K562 (cell line): ENCODE data around the gene KNCN. TPM values are rescaled to one million over a fixed set of nuclear protein-coding genes. Genes with fewer than 3 reads are reported as not detected.

Experiments
- ARNT ChIP-seq, 2 experiments: fragments of 450-650 bp; IDR thresholded peaks; 2 replicates each; pipeline ENCODE4 v1.6.1; 2016; ENCODE audit warnings: mild to moderate bottlenecking in 1 of 2
- BHLHE40 ChIP-seq: IDR thresholded peaks from 2 replicates; pipeline ENCODE4 v1.6.1; 2011; ENCODE audit warnings: low read length, improper control_type of control experiment
- NFE2 ChIP-seq: IDR thresholded peaks from 2 replicates; pipeline ENCODE4 v1.6.1; 2014; ENCODE audit warnings: antibody characterized with exemption, low read depth
- NR2C1 ChIP-seq, 2 experiments: fragments of 450-650 bp; IDR thresholded peaks; 2 replicates each; pipeline ENCODE4 v1.6.1; 2017; ENCODE audit warnings: mild to moderate bottlenecking in 2 of 2, antibody characterized with exemption in 1 of 2, inconsistent platforms in 1 of 2, missing compliant biosample characterization in 1 of 2, missing genetic modification characterization in 1 of 2
- POU5F1 ChIP-seq: fragments of 150-350 bp; IDR thresholded peaks from 2 replicates; pipeline ENCODE4 v1.6.1; 2014; ENCODE audit warnings: borderline replicate concordance, low read length, low read depth, mild to moderate bottlenecking; ENCODE audit not compliant: partially characterized antibody
- RAD21 ChIP-seq, 2 experiments: fragments of 250-450 bp in 1 of 2; fragments of 450-650 bp in 1 of 2; sonication (Bioruptor Pico) in 1 of 2; formaldehyde crosslinking in 1 of 2; IDR thresholded peaks in 1 of 2; conservative IDR thresholded peaks in 1 of 2; 2 replicates each; pipeline versions ENCODE4 v1.4.0 to v1.8.0; 2020 to 2022; ENCODE audit warnings: mild to moderate bottlenecking in 2 of 2, moderate library complexity in 1 of 2
- RBM15 ChIP-seq: fragments of 200-400 bp; formaldehyde crosslinking; IDR thresholded peaks from 2 replicates; pipeline ENCODE4 v1.6.1; 2018; ENCODE audit warnings: mild to moderate bottlenecking, low read length, moderate library complexity; ENCODE audit not compliant: insufficient read depth
- RUNX1 ChIP-seq: sonication (generic); IDR thresholded peaks from 2 replicates; pipeline ENCODE4 v1.6.1; 2016; ENCODE audit warnings: antibody characterized with exemption, low read depth
- SMARCE1 ChIP-seq: fragments of 450-650 bp; IDR thresholded peaks from 2 replicates; pipeline ENCODE4 v1.7.1; 2016; ENCODE audit warnings: mild to moderate bottlenecking
- TCF3 ChIP-seq: sonication (generic); formaldehyde crosslinking; IDR thresholded peaks from 2 replicates; pipeline ENCODE4 v1.4.0; 2020; ENCODE audit warnings: mild to moderate bottlenecking, missing genetic modification reagents
- ZEB2 ChIP-seq: fragments of 450-650 bp; IDR thresholded peaks from 2 replicates; pipeline ENCODE4 v1.6.1; 2016
- ZNF12 ChIP-seq: sonication (generic); formaldehyde crosslinking; IDR thresholded peaks from 2 replicates; pipeline ENCODE4 v1.4.0; 2020; ENCODE audit warnings: mild to moderate bottlenecking, missing genetic modification reagents
- ZNF165 ChIP-seq: fragments of 250-450 bp; sonication (Bioruptor Pico); IDR thresholded peaks from 2 replicates; pipeline ENCODE4 v1.4.0; 2020; ENCODE audit warnings: borderline replicate concordance
- ZNF175 ChIP-seq: fragments of 200-800 bp; sonication (Bioruptor generic); IDR thresholded peaks from 2 replicates; pipeline ENCODE4 v1.6.1; 2016; ENCODE audit warnings: low read depth, mild to moderate bottlenecking, missing genetic modification characterization, missing compliant biosample characterization
- ZNF197 ChIP-seq: fragments of 200-800 bp; sonication (Bioruptor generic); IDR thresholded peaks from 2 replicates; pipeline ENCODE4 v1.6.1; 2016; ENCODE audit warnings: low read depth, missing genetic modification characterization, missing compliant biosample characterization
- ZNF324 ChIP-seq: fragments of 250-450 bp; sonication (Bioruptor Pico); IDR thresholded peaks from 2 replicates; pipeline ENCODE4 v1.4.0; 2020; ENCODE audit warnings: mild to moderate bottlenecking
- polyA plus RNA-seq, 8 experiments: library from polyadenylated mRNA; depleted of rRNA in 4 of 8; stranded (reverse) in 5 of 8; unstranded in 3 of 8; fragments of >200 nt; fragmentation: Nextera tagmentation in 2 of 8; fragmentation: Illumina TruSeq in 1 of 8; extraction: Ambion mirVana in 2 of 8; extraction: Trizol in 1 of 8; gene quantifications; 2 replicates each; pipeline versions ENCODE4 v1.2.1 to v1.2.3, GENCODE V29; 2011 to 2014; ENCODE audit warnings: inconsistent platforms in 1 of 8, missing spikeins in 1 of 8
- total RNA-seq, 7 experiments: library from RNA; depleted of rRNA in 6 of 7; stranded (reverse); fragments of >200 nt in 6 of 7; fragmentation: Illumina TruSeq in 2 of 7; extraction: Trizol in 2 of 7; gene quantifications; 2 replicates each; pipeline versions ENCODE4 v1.2.1 to v1.2.3, GENCODE V29; 2011 to 2021; ENCODE audit warnings: low replicate concordance in 1 of 7
- TF ChIP-seq, protein P1 (sequence below), 2 experiments: fragments of 150-350 bp in 1 of 2; IDR thresholded peaks; 2 replicates each; pipeline ENCODE4 v1.6.1; 2012 to 2016; ENCODE audit warnings: low read depth in 2 of 2, low read length in 2 of 2, mild to moderate bottlenecking in 1 of 2, moderate library complexity in 1 of 2
- TF ChIP-seq, protein P2 (sequence below): sonication (generic); formaldehyde crosslinking; IDR thresholded peaks from 2 replicates; pipeline ENCODE4 v1.9.0; 2022; ENCODE audit warnings: mild to moderate bottlenecking, missing genetic modification reagents
- TF ChIP-seq, protein P3 (sequence below), 3 experiments: fragments of 200-800 bp in 1 of 3; fragments of 250-450 bp in 1 of 3; fragments of 450-650 bp in 1 of 3; sonication (Bioruptor Pico) in 1 of 3; sonication (Bioruptor generic) in 1 of 3; formaldehyde crosslinking in 1 of 3; IDR thresholded peaks; 2 replicates each; pipeline versions ENCODE4 v1.6.1 to v1.8.0; 2016 to 2022; ENCODE audit warnings: mild to moderate bottlenecking in 2 of 3, missing genetic modification characterization in 2 of 3, missing compliant biosample characterization in 1 of 3, moderate library complexity in 1 of 3

Gene KNCN
- total and polyA plus RNA-seq, 9 of the 15 experiments (the other 6 are each of a cell fraction or from before 2014, with no cell fraction given): not detected

DNA sequence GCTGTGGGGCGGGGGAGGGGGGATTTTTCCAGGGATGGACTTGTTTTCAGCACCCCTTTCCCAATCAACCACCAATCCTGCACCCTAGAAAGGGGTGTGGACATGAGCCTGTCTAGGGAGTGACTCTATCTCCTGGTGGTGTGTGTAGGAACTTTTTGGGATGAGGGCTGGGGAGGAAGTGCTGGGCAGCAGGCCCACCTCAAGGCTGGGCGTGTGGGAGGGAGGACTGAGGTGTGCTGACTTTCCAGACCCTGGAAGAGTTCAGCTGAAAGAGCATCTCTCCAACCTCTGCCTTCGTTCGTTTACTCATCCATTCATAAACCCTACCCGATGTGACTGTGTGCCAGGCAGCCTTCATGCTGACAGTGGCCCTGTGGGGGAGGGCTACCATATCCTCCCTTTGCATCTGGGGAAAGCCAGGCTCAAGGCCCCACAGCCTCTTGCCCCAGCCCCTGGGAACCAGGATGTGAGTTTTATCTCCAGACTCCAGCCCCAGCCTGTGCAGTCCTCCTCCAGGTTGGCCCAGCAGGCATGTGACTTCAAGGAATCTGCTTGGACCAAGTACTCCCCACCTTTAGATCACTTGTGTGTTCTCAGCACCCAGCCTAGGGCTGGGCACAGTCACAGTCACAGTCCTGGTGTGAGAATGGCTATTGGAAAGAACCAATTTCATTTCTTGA lies 6.7 kb downstream of the KNCN start (continued):
- TF ChIP-seq, protein P1, sequence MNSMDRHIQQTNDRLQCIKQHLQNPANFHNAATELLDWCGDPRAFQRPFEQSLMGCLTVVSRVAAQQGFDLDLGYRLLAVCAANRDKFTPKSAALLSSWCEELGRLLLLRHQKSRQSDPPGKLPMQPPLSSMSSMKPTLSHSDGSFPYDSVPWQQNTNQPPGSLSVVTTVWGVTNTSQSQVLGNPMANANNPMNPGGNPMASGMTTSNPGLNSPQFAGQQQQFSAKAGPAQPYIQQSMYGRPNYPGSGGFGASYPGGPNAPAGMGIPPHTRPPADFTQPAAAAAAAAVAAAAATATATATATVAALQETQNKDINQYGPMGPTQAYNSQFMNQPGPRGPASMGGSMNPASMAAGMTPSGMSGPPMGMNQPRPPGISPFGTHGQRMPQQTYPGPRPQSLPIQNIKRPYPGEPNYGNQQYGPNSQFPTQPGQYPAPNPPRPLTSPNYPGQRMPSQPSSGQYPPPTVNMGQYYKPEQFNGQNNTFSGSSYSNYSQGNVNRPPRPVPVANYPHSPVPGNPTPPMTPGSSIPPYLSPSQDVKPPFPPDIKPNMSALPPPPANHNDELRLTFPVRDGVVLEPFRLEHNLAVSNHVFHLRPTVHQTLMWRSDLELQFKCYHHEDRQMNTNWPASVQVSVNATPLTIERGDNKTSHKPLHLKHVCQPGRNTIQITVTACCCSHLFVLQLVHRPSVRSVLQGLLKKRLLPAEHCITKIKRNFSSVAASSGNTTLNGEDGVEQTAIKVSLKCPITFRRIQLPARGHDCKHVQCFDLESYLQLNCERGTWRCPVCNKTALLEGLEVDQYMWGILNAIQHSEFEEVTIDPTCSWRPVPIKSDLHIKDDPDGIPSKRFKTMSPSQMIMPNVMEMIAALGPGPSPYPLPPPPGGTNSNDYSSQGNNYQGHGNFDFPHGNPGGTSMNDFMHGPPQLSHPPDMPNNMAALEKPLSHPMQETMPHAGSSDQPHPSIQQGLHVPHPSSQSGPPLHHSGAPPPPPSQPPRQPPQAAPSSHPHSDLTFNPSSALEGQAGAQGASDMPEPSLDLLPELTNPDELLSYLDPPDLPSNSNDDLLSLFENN (IDR thresholded peaks at IDR 0.05; ENCODE audit: low read depth in 2 of 2, low read length in 2 of 2): peak in 1 of 2 experiments; percentile 95; a peak in 2 of 4 replicates
- TF ChIP-seq ZNF324 (no peak), ZEB2 (peak; percentile 66; the same call in 1 of the 2 replicates), ZNF165 (CRISPR knock-in tag) (peak; percentile 69; the same call in 1 of the 2 replicates), TCF3 (peak; percentile 99), BHLHE40 (peak; percentile 97), RAD21 (CRISPR knock-in tag; conservative IDR thresholded peaks at IDR 0.05 in 1 of 2, IDR thresholded peaks at IDR 0.05 in 1 of 2) (0 out of 4 replicates have a peak, but pooled peaks of 1 of the 2 experiments have one; percentile 8), ZNF175 (CRISPR knock-in tag) (peak; percentile 90), RUNX1 (0 out of 2 replicates have a peak, but pooled peaks have one; percentile 31), SMARCE1 (peak; percentile 95), ARNT (IDR thresholded peaks at IDR 0.05) (peak; percentile 55 to 93; a peak in 2 of 4 replicates), POU5F1 (peak; percentile 4), RBM15 (no peak), ZNF12 (CRISPR knock-in tag) (no peak), NR2C1 (IDR thresholded peaks at IDR 0.05) (no peak), NR2C1 (tag; IDR thresholded peaks at IDR 0.05) (peak; percentile 36; the same call in 1 of the 2 replicates), NFE2 (peak; percentile 46; the same call in 1 of the 2 replicates), ZNF197 (CRISPR knock-in tag) (peak; percentile 88)
- TF ChIP-seq, protein P2, sequence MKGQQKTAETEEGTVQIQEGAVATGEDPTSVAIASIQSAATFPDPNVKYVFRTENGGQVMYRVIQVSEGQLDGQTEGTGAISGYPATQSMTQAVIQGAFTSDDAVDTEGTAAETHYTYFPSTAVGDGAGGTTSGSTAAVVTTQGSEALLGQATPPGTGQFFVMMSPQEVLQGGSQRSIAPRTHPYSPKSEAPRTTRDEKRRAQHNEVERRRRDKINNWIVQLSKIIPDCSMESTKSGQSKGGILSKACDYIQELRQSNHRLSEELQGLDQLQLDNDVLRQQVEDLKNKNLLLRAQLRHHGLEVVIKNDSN (CRISPR knock-in tag): peak; percentile 87
- TF ChIP-seq, protein P3, sequence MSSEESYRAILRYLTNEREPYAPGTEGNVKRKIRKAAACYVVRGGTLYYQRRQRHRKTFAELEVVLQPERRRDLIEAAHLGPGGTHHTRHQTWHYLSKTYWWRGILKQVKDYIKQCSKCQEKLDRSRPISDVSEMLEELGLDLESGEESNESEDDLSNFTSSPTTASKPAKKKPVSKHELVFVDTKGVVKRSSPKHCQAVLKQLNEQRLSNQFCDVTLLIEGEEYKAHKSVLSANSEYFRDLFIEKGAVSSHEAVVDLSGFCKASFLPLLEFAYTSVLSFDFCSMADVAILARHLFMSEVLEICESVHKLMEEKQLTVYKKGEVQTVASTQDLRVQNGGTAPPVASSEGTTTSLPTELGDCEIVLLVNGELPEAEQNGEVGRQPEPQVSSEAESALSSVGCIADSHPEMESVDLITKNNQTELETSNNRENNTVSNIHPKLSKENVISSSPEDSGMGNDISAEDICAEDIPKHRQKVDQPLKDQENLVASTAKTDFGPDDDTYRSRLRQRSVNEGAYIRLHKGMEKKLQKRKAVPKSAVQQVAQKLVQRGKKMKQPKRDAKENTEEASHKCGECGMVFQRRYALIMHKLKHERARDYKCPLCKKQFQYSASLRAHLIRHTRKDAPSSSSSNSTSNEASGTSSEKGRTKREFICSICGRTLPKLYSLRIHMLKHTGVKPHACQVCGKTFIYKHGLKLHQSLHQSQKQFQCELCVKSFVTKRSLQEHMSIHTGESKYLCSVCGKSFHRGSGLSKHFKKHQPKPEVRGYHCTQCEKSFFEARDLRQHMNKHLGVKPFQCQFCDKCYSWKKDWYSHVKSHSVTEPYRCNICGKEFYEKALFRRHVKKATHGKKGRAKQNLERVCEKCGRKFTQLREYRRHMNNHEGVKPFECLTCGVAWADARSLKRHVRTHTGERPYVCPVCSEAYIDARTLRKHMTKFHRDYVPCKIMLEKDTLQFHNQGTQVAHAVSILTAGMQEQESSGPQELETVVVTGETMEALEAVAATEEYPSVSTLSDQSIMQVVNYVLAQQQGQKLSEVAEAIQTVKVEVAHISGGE (CRISPR knock-in tag; IDR thresholded peaks at IDR 0.05): peak in 1 of 3 experiments; percentile 55; a peak in 1 of 6 replicates
